ENCODE results near the gene SPECC1.

DNA sequence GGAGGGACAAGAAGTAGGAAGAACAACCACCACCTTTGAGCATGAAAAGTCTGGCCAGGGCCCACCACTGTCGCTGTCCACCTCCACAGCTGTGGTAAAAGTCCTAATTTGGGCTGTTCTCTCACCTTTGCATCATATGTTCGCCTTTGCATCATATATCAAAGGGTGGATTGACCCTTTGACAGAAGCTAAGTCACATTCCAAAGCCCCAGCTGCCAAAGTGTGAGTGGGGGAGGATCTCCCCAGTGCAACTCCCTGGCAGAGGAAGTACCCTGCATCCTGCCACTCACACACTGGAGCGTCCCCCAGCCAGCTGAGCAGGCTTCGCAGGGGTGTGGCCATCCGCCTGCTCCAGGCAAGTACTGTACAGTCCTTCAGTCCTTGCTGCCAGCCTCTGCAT, 12.7 kb upstream of the SPECC1 start:
- TF ChIP-seq, protein P1, sequence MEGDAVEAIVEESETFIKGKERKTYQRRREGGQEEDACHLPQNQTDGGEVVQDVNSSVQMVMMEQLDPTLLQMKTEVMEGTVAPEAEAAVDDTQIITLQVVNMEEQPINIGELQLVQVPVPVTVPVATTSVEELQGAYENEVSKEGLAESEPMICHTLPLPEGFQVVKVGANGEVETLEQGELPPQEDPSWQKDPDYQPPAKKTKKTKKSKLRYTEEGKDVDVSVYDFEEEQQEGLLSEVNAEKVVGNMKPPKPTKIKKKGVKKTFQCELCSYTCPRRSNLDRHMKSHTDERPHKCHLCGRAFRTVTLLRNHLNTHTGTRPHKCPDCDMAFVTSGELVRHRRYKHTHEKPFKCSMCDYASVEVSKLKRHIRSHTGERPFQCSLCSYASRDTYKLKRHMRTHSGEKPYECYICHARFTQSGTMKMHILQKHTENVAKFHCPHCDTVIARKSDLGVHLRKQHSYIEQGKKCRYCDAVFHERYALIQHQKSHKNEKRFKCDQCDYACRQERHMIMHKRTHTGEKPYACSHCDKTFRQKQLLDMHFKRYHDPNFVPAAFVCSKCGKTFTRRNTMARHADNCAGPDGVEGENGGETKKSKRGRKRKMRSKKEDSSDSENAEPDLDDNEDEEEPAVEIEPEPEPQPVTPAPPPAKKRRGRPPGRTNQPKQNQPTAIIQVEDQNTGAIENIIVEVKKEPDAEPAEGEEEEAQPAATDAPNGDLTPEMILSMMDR (conservative IDR thresholded peaks at IDR 0.05), result no peak
- TF ChIP-seq EZH2 (IDR thresholded peaks at IDR 0.05; ENCODE audit: low read depth), result no peak

Data from PC-9 (cell line).